Spleen (tissue), 11 donors: ENCODE results near the gene CRELD2. TPM values are rescaled to one million over a fixed set of nuclear protein-coding genes. Genes with fewer than 3 reads are reported as not detected.
A peak's percentile ranks its signal among the peaks of the same experiment; 100 is the strongest.

Experiments used
- DNase-seq: peaks from one replicate; pipeline ENCODE4 v3.0.0-alpha.2; 2020
- H3K27ac ChIP-seq, 8 donors: fragments of 200-600 bp; sonication (generic) in 7 of 8; 1 replicate in 4 of 8; 2 replicates in 4 of 8; pipeline versions ENCODE4 v1.5.0 to v1.8.0; 2016 to 2021; ENCODE audit warnings: inconsistent platforms in 4 of 8, mild to moderate bottlenecking in 4 of 8, moderate library complexity in 1 of 8
- H3K27me3 ChIP-seq, 7 donors: fragments of 200-600 bp; sonication (generic) in 6 of 7; replicated peaks in 1 of 7; 1 replicate in 4 of 7; 2 replicates in 3 of 7; pipeline versions ENCODE4 v1.5.0 to v1.8.0; 2016 to 2021; ENCODE audit warnings: inconsistent platforms in 3 of 7, mild to moderate bottlenecking in 1 of 7
- H3K36me3 ChIP-seq, 6 donors: fragments of 200-600 bp; sonication (generic) in 5 of 6; 1 replicate in 4 of 6; 2 replicates in 2 of 6; pipeline versions ENCODE4 v1.5.0 to v1.8.0; 2016 to 2021; ENCODE audit warnings: inconsistent platforms in 2 of 6
- H3K4me1 ChIP-seq, 6 donors: fragments of 200-600 bp; sonication (generic) in 5 of 6; 1 replicate in 3 of 6; 2 replicates in 3 of 6; pipeline versions ENCODE4 v1.5.0 to v1.8.0; 2016 to 2021; ENCODE audit warnings: inconsistent platforms in 3 of 6
- H3K4me3 ChIP-seq, 8 donors: fragments of 200-600 bp; sonication (generic) in 7 of 8; 1 replicate in 4 of 8; 2 replicates in 4 of 8; pipeline versions ENCODE4 v1.5.0 to v1.8.0; 2016 to 2021; ENCODE audit warnings: inconsistent platforms in 4 of 8, mild to moderate bottlenecking in 4 of 8, moderate library complexity in 2 of 8
- H3K9me3 ChIP-seq, 8 donors: fragments of 200-600 bp; sonication (generic) in 7 of 8; 1 replicate in 4 of 8; 2 replicates in 4 of 8; pipeline versions ENCODE4 v1.5.0 to v1.8.0; 2016 to 2021; ENCODE audit warnings: inconsistent platforms in 4 of 8
- POLR2A ChIP-seq, 3 donors: fragments of 450-650 bp; IDR thresholded peaks; one replicate each; pipeline ENCODE4 v1.5.1; 2017; ENCODE audit warnings: antibody characterized with exemption in 3 of 3, mild to moderate bottlenecking in 1 of 3
- POLR2AphosphoS5 ChIP-seq, 3 donors: sonication (generic); formaldehyde crosslinking; IDR thresholded peaks; one replicate each; pipeline ENCODE4 v1.5.1; 2017; ENCODE audit warnings: antibody characterized with exemption in 3 of 3
- WGBS, 5 donors: extraction: QIAGEN DNeasy Blood & Tissue Kit in 3 of 5; methylation state at CpG; one replicate each; pipeline versions ENCODE4 v1.1.5 to v1.1.7; 2013 to 2018; 5-methylcytosine and 5-hydroxymethylcytosine counted together
- intact Hi-C: fragments of 100-400 bp; cut with DNase I; formaldehyde crosslinking; loops from one replicate; pipeline ENCODE4 v1.15.0; 2023; ENCODE audit warnings: low total_unique reads
- polyA plus RNA-seq, 3 donors: library from polyadenylated mRNA; stranded (reverse); fragments of 200-250 nt; gene quantifications; one replicate each; pipeline ENCODE4 v1.2.1, GENCODE V29; 2013
- total RNA-seq, 7 donors: library from RNA; depleted of rRNA in 3 of 7; stranded (reverse); fragments of >200 nt in 3 of 7; fragmentation: NEBNext Ultra II Directional in 4 of 7; extraction: Animal tissue kit (Norgen Biotek cat#: 25700) in 4 of 7; gene quantifications; one replicate each; pipeline versions ENCODE4 v1.1.0 to v1.2.1, GENCODE V29; 2016 to 2021
- TF ChIP-seq, protein P1 (sequence below), 11 experiments: fragments of 200-600 bp in 7 of 11; fragments of 450-650 bp in 4 of 11; sonication (generic) in 4 of 11; IDR thresholded peaks in 8 of 11; conservative IDR thresholded peaks in 3 of 11; 1 replicate in 7 of 11; 2 replicates in 4 of 11; pipeline versions ENCODE4 v1.4.0 to v1.8.0; 2016 to 2021; ENCODE audit warnings: antibody characterized with exemption in 11 of 11, inconsistent platforms in 4 of 11, mild to moderate bottlenecking in 1 of 11
- donor health status: healthy with polysubstance abuse.
- donor health status: DM: no; HTN: no; CAD: no; lungs with moderate emphysema.
- donor health status: DM: no; HTN: no; CAD: no.
- donor health status: Bipolar disorder and iron deficiency.
- donor health status: healthy.
- donor health status: DM: no; HTN: no; CAD: no.
- donor health status: DM: yes; HTN: yes; CAD: no.

Gene CRELD2
- total and polyA plus RNA-seq, 10 donors: 16.2 to 46.3 (median 34.9) TPM

DNA sequence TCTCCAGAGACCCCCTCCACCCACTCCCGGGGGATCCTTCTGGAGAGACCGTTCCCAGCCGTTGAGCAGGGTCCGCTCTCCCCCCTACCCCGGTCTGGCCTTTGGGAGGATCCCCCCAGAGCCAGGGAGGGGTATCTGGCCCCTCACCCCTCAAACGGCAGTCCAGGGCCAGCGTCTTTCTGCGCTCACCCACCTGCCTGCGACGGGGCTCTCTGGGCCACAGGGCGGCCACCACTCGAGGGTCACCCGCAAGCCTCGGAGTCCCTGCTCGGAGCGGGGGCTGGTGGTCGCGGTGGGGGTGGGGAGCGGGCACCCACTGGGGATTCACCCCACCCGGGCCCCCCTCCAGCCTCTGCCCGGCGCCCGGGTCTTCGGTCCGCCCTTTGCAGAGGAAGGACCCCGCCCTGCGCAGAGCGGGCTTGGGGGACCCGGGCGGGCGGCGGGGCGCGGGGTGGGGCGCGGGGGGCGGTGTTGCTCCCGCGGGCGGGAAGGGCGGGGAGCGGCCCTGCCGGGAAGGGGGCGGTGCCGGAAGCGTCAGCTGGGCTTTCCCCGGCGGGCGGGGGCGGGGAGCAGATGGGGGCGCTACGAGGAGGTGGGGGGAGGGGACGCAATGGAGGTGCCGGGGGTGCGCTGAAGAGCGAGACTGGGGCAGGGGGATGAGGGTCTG is 16.6 kb downstream of the CRELD2 start:
- no peaks in the 10 kb centered on the region for H3K9me3 ChIP-seq
- peak overlapping the region; percentile 38 to 81 (median 46) for H3K4me3 ChIP-seq
- peak; percentile 40 to 75 (median 44) for TF ChIP-seq POLR2AphosphoS5 (IDR thresholded peaks at IDR 0.05)
- TF ChIP-seq, protein P1, sequence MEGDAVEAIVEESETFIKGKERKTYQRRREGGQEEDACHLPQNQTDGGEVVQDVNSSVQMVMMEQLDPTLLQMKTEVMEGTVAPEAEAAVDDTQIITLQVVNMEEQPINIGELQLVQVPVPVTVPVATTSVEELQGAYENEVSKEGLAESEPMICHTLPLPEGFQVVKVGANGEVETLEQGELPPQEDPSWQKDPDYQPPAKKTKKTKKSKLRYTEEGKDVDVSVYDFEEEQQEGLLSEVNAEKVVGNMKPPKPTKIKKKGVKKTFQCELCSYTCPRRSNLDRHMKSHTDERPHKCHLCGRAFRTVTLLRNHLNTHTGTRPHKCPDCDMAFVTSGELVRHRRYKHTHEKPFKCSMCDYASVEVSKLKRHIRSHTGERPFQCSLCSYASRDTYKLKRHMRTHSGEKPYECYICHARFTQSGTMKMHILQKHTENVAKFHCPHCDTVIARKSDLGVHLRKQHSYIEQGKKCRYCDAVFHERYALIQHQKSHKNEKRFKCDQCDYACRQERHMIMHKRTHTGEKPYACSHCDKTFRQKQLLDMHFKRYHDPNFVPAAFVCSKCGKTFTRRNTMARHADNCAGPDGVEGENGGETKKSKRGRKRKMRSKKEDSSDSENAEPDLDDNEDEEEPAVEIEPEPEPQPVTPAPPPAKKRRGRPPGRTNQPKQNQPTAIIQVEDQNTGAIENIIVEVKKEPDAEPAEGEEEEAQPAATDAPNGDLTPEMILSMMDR (IDR thresholded peaks at IDR 0.05 in 8 of 11, conservative IDR thresholded peaks at IDR 0.05 in 3 of 11): no peak
- intact Hi-C loops: loop anchor here (5.0 kb wide), 2 partner anchors 37 to 57 kb away; no protein-coding TSS in a partner anchor
- H3K4me1 ChIP-seq: peaks cover 55 to 95% (median 84%) of the 10 kb centered on the region in 6 donors
- H3K27ac ChIP-seq: peak overlapping the region; percentile 90 to 100 (median 97)
- DNase-seq: peak; percentile 98
- WGBS, 5 donors: 2 to 10% (median 3%) methylated on average over 6 to 56 of the region's 56 CpGs
- no peaks in the 10 kb centered on the region for H3K27me3 ChIP-seq
- H3K36me3 ChIP-seq: no peaks in the 10 kb centered on the region

DNA sequence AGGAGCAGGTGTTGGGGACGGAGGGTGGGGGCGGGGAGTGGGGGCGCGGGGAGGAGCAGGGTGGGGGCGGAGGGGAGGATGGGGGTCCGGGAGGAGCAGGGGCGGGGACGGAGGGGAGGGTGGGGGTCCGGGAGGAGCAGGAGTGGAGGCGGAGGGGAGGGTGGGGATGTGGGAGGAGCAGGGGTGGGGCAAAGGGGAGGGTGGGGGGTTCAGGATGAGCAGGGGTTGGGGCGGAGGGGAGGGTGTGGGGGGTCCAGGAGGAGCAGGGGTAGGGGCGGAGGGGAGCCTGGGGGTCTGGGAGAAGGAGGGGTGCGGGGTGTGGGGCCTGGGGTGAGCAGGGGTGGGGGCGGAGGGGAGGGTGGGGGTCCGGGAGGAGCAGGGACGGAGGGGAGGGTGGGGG is 17.1 kb downstream of the CRELD2 start:
- Histone ChIP-seq H3K36me3 (no peaks in the 10 kb centered on the region), H3K4me1 (peaks cover 50 to 89% (median 79%) of the 10 kb centered on the region in 6 donors), H3K4me3 (peak overlapping the region in 7 of 8 donors; percentile 32 to 81 (median 50)), H3K9me3 (peaks cover 0 to 2% (median 0%) of the 10 kb centered on the region in 8 donors), H3K27me3 (no peaks in the 10 kb centered on the region), H3K27ac (peak overlapping the region; percentile 83 to 100 (median 97))
- no peak for DNase-seq
- intact Hi-C loops: no loop called here
- TF ChIP-seq, protein P1 (IDR thresholded peaks at IDR 0.05 in 8 of 11, conservative IDR thresholded peaks at IDR 0.05 in 3 of 11): no peak
- no peak for TF ChIP-seq POLR2AphosphoS5 (IDR thresholded peaks at IDR 0.05)
- TF ChIP-seq POLR2A (IDR thresholded peaks at IDR 0.05): no peak
- 0 to 14% (median 4%) methylated on average over 1 to 11 of the region's 16 CpGs; no CpG with 5 or more reads in 1 of the 5 donors for WGBS, 5 donors

DNA sequence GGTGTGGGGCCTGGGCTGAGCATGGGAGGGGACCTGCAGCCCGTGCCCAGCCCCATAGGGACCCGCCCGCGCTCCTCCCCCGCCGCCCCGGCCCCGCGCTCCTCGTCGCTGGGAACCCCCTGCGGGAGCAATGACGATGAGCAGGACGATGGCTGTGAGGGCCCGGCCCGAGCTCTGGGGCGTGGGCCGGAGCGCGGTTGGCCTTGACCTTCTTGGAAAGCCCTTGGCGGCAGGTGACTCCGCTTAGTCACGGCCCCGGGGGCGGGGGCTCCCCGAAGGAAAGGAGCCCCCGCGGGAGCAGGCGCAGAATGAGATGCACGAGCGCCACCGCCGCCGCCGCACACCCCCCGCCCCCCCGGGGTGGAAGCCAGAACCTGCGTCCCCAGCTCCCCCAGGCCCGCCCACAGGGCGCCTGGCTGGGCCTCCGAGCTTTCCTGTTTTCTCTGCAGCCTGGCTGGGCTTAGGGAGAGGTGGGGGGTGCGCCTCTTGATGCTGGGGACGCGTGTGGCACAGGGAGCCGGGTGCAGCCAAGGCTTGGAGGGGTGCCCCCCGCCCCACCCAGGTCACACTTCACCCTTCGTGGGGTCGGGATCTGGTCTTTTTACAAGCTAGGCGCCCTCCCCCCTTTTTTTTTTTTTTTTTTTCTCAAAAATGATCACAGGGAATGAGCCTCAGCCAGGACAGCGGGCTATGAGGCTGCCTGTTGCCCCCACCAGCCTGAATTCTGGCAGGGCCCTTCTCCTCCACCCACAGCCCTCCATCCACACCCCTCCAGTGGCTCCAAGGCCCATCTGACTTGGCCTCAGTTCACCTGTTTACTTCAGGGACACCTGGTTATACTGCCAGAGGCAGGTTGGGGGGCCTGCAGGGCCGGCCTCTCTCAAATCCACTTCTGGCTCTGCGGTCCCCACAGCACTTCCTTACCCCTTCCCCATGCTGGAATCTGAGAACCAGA is 17.9 kb downstream of the CRELD2 start:
- Histone ChIP-seq H3K4me3 (peak overlapping the region; percentile 21 to 81 (median 41)), H3K27me3 (no peaks in the 10 kb centered on the region), H3K36me3 (no peaks in the 10 kb centered on the region), H3K4me1 (peaks cover 43 to 82% (median 71%) of the 10 kb centered on the region in 6 donors), H3K27ac (peak overlapping the region; percentile 83 to 100 (median 96)), H3K9me3 (peaks cover 0 to 7% (median 0%) of the 10 kb centered on the region in 8 donors)
- DNase-seq: peak; percentile 99
- peak in 2 of 3 donors; percentile 29 to 55 for TF ChIP-seq POLR2A (IDR thresholded peaks at IDR 0.05)
- TF ChIP-seq, protein P1 (IDR thresholded peaks at IDR 0.05 in 8 of 11, conservative IDR thresholded peaks at IDR 0.05 in 3 of 11): peak in 3 of 11 experiments; percentile 11 to 37 (median 33)
- peak; percentile 85 to 93 (median 89) for TF ChIP-seq POLR2AphosphoS5 (IDR thresholded peaks at IDR 0.05)
- WGBS, 5 donors: 3 to 4% (median 3%) methylated on average over 13 to 52 of the region's 52 CpGs
- intact Hi-C loops: no loop called here
